Mucosa of descending colon (tissue), 3 donors: ENCODE data around the gene TYW3. TPM values are rescaled to one million over a fixed set of nuclear protein-coding genes. Genes with fewer than 3 reads are reported as not detected.
A peak's percentile ranks its signal among the peaks of the same experiment; 100 is the strongest.

Experiments
- ATAC-seq: fragments of 200-7000 bp; cut with Tn5 transposase; one replicate; pipeline ENCODE4 v1.9.1; 2020; ENCODE audit warnings: mild to moderate bottlenecking, moderate library complexity
- DNase-seq, 3 donors: peaks; one replicate each; pipeline ENCODE4 v3.0.0-alpha.2; 2020
- H3K36me3 ChIP-seq: fragments of 200-600 bp; one replicate; pipeline ENCODE4 v1.8.0; 2021; ENCODE audit warnings: low read depth, mild to moderate bottlenecking
- H3K4me1 ChIP-seq: fragments of 200-600 bp; one replicate; pipeline ENCODE4 v1.8.0; 2021; ENCODE audit warnings: low read depth, mild to moderate bottlenecking
- H3K4me3 ChIP-seq: fragments of 200-600 bp; one replicate; pipeline ENCODE4 v1.8.0; 2021; ENCODE audit warnings: mild to moderate bottlenecking
- H3K9me3 ChIP-seq: fragments of 200-600 bp; one replicate; pipeline ENCODE4 v1.8.0; 2021; ENCODE audit warnings: mild to moderate bottlenecking
- CTCF ChIP-seq: fragments of 200-600 bp; IDR thresholded peaks from one replicate; pipeline ENCODE4 v1.8.0; 2022; ENCODE audit warnings: antibody characterized with exemption, mild to moderate bottlenecking
- intact Hi-C, 2 donors: fragments of 100-400 bp; cut with DNase I in 1 of 2; cut with micrococcal nuclease in 1 of 2; formaldehyde crosslinking; loops; one replicate each; pipeline versions ENCODE4 v1.11.0 to v1.11.1; 2022; cut with DNase I, micrococcal nuclease
- total RNA-seq, 3 donors: library from RNA; stranded (reverse); fragmentation: NEBNext Ultra II Directional in 2 of 3; extraction: Animal tissue kit (Norgen Biotek cat#: 25700) in 2 of 3; gene quantifications; one replicate each; pipeline versions ENCODE4 v1.2.1 to v1.2.4, GENCODE V29; 2021 to 2023
- donor health status: DM: no; HTN: no; CAD: no; lungs with moderate emphysema.
- donor health status: DM: no; HTN: no; CAD: no.
- donor health status: DM: no; HTN: yes; CAD: no.

Gene TYW3
- total RNA-seq, 3 donors from 2014 or later, result 8.3 to 24.0 (median 12.8) TPM

DNA sequence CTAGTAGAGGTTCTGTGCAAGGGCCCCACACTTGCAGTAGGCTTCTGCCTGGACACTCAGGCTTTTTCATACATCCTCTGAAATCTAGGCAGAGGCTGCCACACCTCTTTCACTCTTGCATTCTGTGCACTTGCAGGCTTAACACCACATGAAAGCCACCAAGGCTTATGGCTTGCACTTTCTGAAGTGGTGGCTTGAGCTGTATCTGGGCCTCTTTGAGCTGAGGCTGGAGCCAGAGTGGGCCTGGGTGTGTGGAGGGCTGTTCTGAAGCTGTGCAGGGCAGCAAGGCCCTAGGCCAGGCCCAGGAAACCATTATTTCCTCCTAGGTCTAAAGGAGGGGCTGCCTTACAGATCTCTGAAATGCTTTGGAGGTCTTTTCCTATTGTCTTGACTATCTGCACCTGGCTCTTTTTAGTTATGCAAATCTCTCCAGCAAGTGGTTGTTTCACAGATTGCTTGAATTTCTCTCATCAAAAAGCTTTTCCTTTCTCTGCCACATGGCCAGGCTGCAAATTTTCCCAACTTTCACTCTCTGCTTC lies 66.2 kb downstream of the TYW3 start:
- Histone ChIP-seq H3K36me3 (no peaks in the 10 kb centered on the region), H3K4me3 (no peak overlapping the region), H3K4me1 (no peaks in the 10 kb centered on the region), H3K9me3 (no peaks in the 10 kb centered on the region)
- no peak for ATAC-seq
- TF ChIP-seq CTCF, result no peak
- no peak for DNase-seq
- intact Hi-C loops, result no loop called here

GRCh38 chr1:74811436-74812179 lies 78.7 kb downstream of the TYW3 start:
- H3K36me3 ChIP-seq, result no peaks in the 10 kb centered on the region
- ATAC-seq (peak; percentile 24), DNase-seq (no peak)
- intact Hi-C loops, result no loop called here
- no peaks in the 10 kb centered on the region for H3K9me3 ChIP-seq
- no peak overlapping the region for H3K4me3 ChIP-seq
- H3K4me1 ChIP-seq, result no peaks in the 10 kb centered on the region
- no peak for TF ChIP-seq CTCF

DNA sequence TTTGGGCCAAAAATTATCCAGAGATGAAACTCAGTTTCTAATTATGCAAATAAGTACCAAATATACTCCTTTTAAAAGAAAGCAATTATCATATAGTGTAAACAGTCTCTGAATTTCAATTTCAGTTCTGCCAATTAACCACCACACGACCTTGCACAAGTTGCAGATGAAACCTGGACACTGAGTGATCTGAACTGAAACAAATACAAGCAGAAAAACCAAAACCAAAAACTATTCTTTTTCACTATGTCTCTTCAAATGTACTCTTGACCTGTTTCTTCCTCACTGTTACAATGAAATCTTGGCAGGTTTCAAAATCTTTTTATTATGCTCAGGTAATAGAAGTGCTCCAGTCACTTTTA lies 79.2 kb downstream of the TYW3 start:
- Histone ChIP-seq H3K4me3 (no peak overlapping the region), H3K36me3 (no peaks in the 10 kb centered on the region), H3K4me1 (no peaks in the 10 kb centered on the region), H3K9me3 (no peaks in the 10 kb centered on the region)
- intact Hi-C loops, result no loop called here
- peak; percentile 22 for ATAC-seq
- no peak for DNase-seq
- TF ChIP-seq CTCF, result no peak

Other genes starting within 250 kb of the TYW3 start
- not detected for gene LRRC53, start 220.5 kb upstream of the TYW3 start, total RNA-seq
- gene ERICH3, start 59.4 kb upstream of the TYW3 start, total RNA-seq, result under 1 TPM; 0.06 to 0.51 (median 0.14) TPM
- gene CRYZ, start 102 bp upstream of the TYW3 start, total RNA-seq, result 10 to 100 TPM; 14.2 to 20.4 (median 14.4) TPM